B cell (primary cell): Measurements from ENCODE around the gene DPT.

Experiments
- CTCF ChIP-seq: fragments of 200-600 bp; IDR thresholded peaks from one replicate; pipeline ENCODE4 v1.8.0; 2022; ENCODE audit warnings: antibody characterized with exemption, mild to moderate bottlenecking
- EZH2 ChIP-seq: IDR thresholded peaks from 2 replicates; pipeline ENCODE4 v1.6.1; 2012; ENCODE audit warnings: borderline replicate concordance, low read depth, mild to moderate bottlenecking, moderate library complexity, low read length; ENCODE audit not compliant: insufficient read depth, poor library complexity, severe bottlenecking

GRCh38 chr1:168688644-168689326 lies 40.2 kb downstream of the DPT start:
- TF ChIP-seq CTCF (no peak), EZH2 (no peak)
